PC-9 (cell line): ENCODE results near the gene PATL2. TPM values are rescaled to one million over a fixed set of nuclear protein-coding genes. Genes with fewer than 3 reads are reported as not detected.

Experiments used
- BruUV-seq: library from RNA; stranded (reverse); fragments of 400-500 nt; replicated peaks from 2 replicates; lab custom pipeline; 2021; lab: Mats Ljungman, UMichigan
- CTCF ChIA-PET: fragments of 300-600 bp; sonication (Branson Sonifier 250); formaldehyde crosslinking; loops from one replicate; lab custom pipeline; 2022; ENCODE audit warnings: antibody characterized with exemption; lab: Charles Lee
- POLR2A ChIA-PET: fragments of 300-600 bp; sonication (Branson Sonifier 250); formaldehyde crosslinking; loops from one replicate; lab custom pipeline; 2022; ENCODE audit warnings: antibody characterized with exemption; ENCODE audit not compliant: unreplicated experiment; lab: Charles Lee
- DNase-seq, 2 experiments: peaks; one replicate each; pipeline versions ENCODE4 v3.0.0 to v3.0.0-alpha.2; 2015 to 2022; ENCODE audit warnings: mixed read lengths in 1 of 2
- H2AFZ ChIP-seq: fragments of 200-600 bp; sonication (generic); 2 replicates; pipeline ENCODE4 v1.8.1; 2017; ENCODE audit warnings: antibody characterized with exemption
- H3F3A ChIP-seq: fragments of 200-600 bp; sonication (generic); 2 replicates; pipeline ENCODE4 v1.8.1; 2017; ENCODE audit warnings: antibody characterized with exemption, mild to moderate bottlenecking, low read depth; ENCODE audit not compliant: insufficient read depth
- H3K27ac ChIP-seq: fragments of 200-600 bp; sonication (generic); 2 replicates; pipeline ENCODE4 v1.6.1; 2016; ENCODE audit warnings: mixed run types
- H3K27me3 ChIP-seq: fragments of 200-600 bp; sonication (generic); 2 replicates; pipeline ENCODE4 v1.6.1; 2016; ENCODE audit warnings: low read depth, mixed run types; ENCODE audit not compliant: insufficient read depth
- H3K36me3 ChIP-seq: fragments of 200-600 bp; sonication (generic); 2 replicates; pipeline ENCODE4 v1.6.1; 2016; ENCODE audit warnings: low read depth, mixed run types
- H3K4me1 ChIP-seq: fragments of 200-600 bp; sonication (generic); replicated peaks from 2 replicates; pipeline ENCODE4 v1.6.1; 2016; ENCODE audit warnings: mixed run types; ENCODE audit not compliant: insufficient read depth
- H3K4me2 ChIP-seq: fragments of 200-600 bp; sonication (generic); 2 replicates; pipeline ENCODE4 v1.6.1; 2017; ENCODE audit warnings: mixed run types
- H3K4me3 ChIP-seq: fragments of 200-600 bp; sonication (generic); 2 replicates; pipeline ENCODE4 v1.6.1; 2016; ENCODE audit warnings: mixed run types
- H3K79me2 ChIP-seq: fragments of 200-600 bp; sonication (generic); 2 replicates; pipeline ENCODE4 v1.6.1; 2017; ENCODE audit warnings: low read depth, mixed run types
- H3K9me2 ChIP-seq: fragments of 200-600 bp; sonication (generic); 2 replicates; pipeline ENCODE4 v1.8.1; 2017; ENCODE audit warnings: mild to moderate bottlenecking; ENCODE audit not compliant: insufficient read depth
- H3K9me3 ChIP-seq: fragments of 200-600 bp; sonication (generic); 2 replicates; pipeline ENCODE4 v1.8.1; 2016; ENCODE audit warnings: low read depth; ENCODE audit not compliant: insufficient read depth
- H4K20me1 ChIP-seq: fragments of 200-600 bp; sonication (generic); 2 replicates; pipeline ENCODE4 v1.8.1; 2017; ENCODE audit not compliant: insufficient read depth
- CTCF ChIP-seq: fragments of 200-600 bp; sonication (generic); conservative IDR thresholded peaks from 2 replicates; pipeline ENCODE4 v1.6.1; 2017; ENCODE audit warnings: mixed run types, antibody characterized with exemption, mild to moderate bottlenecking, moderate library complexity
- EZH2 ChIP-seq: fragments of 200-600 bp; sonication (generic); IDR thresholded peaks from 2 replicates; pipeline ENCODE4 v1.8.0; 2017; ENCODE audit warnings: antibody characterized with exemption, low read depth
- intact Hi-C: fragments of 100-400 bp; cut with micrococcal nuclease; formaldehyde crosslinking; loops from one replicate; pipeline ENCODE4 v1.10.0; 2022; ENCODE audit not compliant: unreplicated experiment
- total RNA-seq: library from RNA; stranded (reverse); gene quantifications from 2 replicates; pipeline ENCODE4 v1.2.3, GENCODE V29; 2021

The PATL2 gene
- total RNA-seq, 1 experiment from 2014 or later, result 0.61 TPM

- DNase-seq, result peak in 1 of 2 experiments; percentile 37
- no peaks in the 10 kb centered on the region for H3K9me3 ChIP-seq
These were observed 27.3 kb upstream of the PATL2 start for GRCh38 chr15:44738340-44738984.

GRCh38 chr15:44736181-44736765, 25.1 kb upstream of the PATL2 start, which contains the start of gene TRIM69:
TSS of gene TRIM69 (plus strand) at chr15:44736528. CDS start at chr15:44736705, 177 bp downstream.
- Histone ChIP-seq H3K9me3 (no peaks in the 10 kb centered on the region), H3K27ac (no peak within 1 kb of the TSS), H3F3A (no peaks in the 10 kb centered on the region), H4K20me1 (no peaks in the 10 kb centered on the region), H3K36me3 (no peaks in the 10 kb centered on the region), H3K4me1 (no peaks in the 10 kb centered on the region), H3K4me2 (no peak within 1 kb of the TSS), H3K27me3 (no peaks in the 10 kb centered on the region), H3K9me2 (no peaks in the 10 kb centered on the region), H3K4me3 (no peak within 1 kb of the TSS), H2AFZ (no peak within 1 kb of the TSS), H3K79me2 (no peaks in the 10 kb centered on the region)
- TF ChIP-seq EZH2, result no peak
- TF ChIP-seq CTCF, result no peak
- no TSS peak for BruUV-seq
- POLR2A ChIA-PET, result interaction anchor here (0.9 kb wide), 1 partner anchor 199 kb away, joined by 5 read pairs; the partner anchor contains the start of gene EIF3J
- CTCF ChIA-PET, result interaction anchor here (0.7 to 1.7 kb wide), 3 partner anchors 8 to 152 kb away, joined by 3 to 15 read pairs (median 3); partner anchors contain the start of gene SPG11
- intact Hi-C loops, result loop anchor here (5.0 kb wide), 1 partner anchor 144 kb away; no protein-coding TSS in a partner anchor
- no peak for DNase-seq

More at GRCh38 chr15:44738340-44738984, 27.3 kb upstream of the PATL2 start:
- Histone ChIP-seq H3K36me3 (no peaks in the 10 kb centered on the region), H3K79me2 (no peaks in the 10 kb centered on the region), H3K4me3 (no peak overlapping the region), H3K27me3 (no peaks in the 10 kb centered on the region), H3K4me2 (no peak overlapping the region), H3K9me2 (no peaks in the 10 kb centered on the region), H2AFZ (no peak overlapping the region), H3F3A (no peaks in the 10 kb centered on the region), H4K20me1 (no peaks in the 10 kb centered on the region), H3K4me1 (no peaks in the 10 kb centered on the region), H3K27ac (no peak overlapping the region)
- CTCF ChIA-PET, result interaction anchor here (0.5 to 1.9 kb wide), 8 partner anchors 10 to 154 kb away, joined by 3 to 26 read pairs (median 5); partner anchors contain the start of genes PATL2 and SPG11
- BruUV-seq, result no TSS peak
- intact Hi-C loops, result loop anchor here (1.0 to 5.0 kb wide), 3 partner anchors 76 to 160 kb away; partner anchors contain the start of gene SPG11
- TF ChIP-seq CTCF, result peak; percentile 75
- no peak for TF ChIP-seq EZH2
- POLR2A ChIA-PET, result no interaction called here

- no peak overlapping the region for H3K4me3 ChIP-seq
- H3F3A ChIP-seq, result no peaks in the 10 kb centered on the region
- no peaks in the 10 kb centered on the region for H3K27me3 ChIP-seq
- CTCF ChIA-PET, result interaction anchor here (0.7 kb wide), 3 partner anchors 8 to 72 kb away, joined by 3 to 5 read pairs (median 3); partner anchors contain the start of gene SPG11
- TF ChIP-seq EZH2 (no peak), CTCF (no peak)
- H3K27ac ChIP-seq, result no peak overlapping the region
- intact Hi-C loops, result loop anchor here (5.0 kb wide), 1 partner anchor 143 kb away; no protein-coding TSS in a partner anchor
- H3K4me2 ChIP-seq, result no peak overlapping the region
- H4K20me1 ChIP-seq, result no peaks in the 10 kb centered on the region
- H3K79me2 ChIP-seq, result peaks cover 2% of the 10 kb centered on the region; the same call in 1 of the 2 replicates
- no TSS peak for BruUV-seq
- no peak overlapping the region for H2AFZ ChIP-seq
- no peaks in the 10 kb centered on the region for H3K36me3 ChIP-seq
- POLR2A ChIA-PET, result interaction anchor here (0.9 kb wide), 1 partner anchor 199 kb away, joined by 5 read pairs; the partner anchor contains the start of gene EIF3J
- H3K4me1 ChIP-seq, result no peaks in the 10 kb centered on the region
- H3K9me3 ChIP-seq, result no peaks in the 10 kb centered on the region
- no peaks in the 10 kb centered on the region for H3K9me2 ChIP-seq
- no peak for DNase-seq
These were observed 24.5 kb upstream of the PATL2 start for GRCh38 chr15:44735482-44736180.
